GM12892 (cell line): Measurements from ENCODE around the gene PHAF1.

ENCODE experiments used
- POLR2A ChIP-seq: IDR thresholded peaks from 2 replicates; pipeline ENCODE4 v1.6.1; 2011; ENCODE audit warnings: low read depth, low read length, control low read depth
- POLR2AphosphoS5 ChIP-seq: IDR thresholded peaks from 2 replicates; pipeline ENCODE4 v1.6.1; 2011; ENCODE audit warnings: low read depth, low read length, control low read depth
- TAF1 ChIP-seq: IDR thresholded peaks from 2 replicates; pipeline ENCODE4 v1.6.1; 2011; ENCODE audit warnings: low read depth, mild to moderate bottlenecking, control low read depth, low read length, borderline replicate concordance

DNA sequence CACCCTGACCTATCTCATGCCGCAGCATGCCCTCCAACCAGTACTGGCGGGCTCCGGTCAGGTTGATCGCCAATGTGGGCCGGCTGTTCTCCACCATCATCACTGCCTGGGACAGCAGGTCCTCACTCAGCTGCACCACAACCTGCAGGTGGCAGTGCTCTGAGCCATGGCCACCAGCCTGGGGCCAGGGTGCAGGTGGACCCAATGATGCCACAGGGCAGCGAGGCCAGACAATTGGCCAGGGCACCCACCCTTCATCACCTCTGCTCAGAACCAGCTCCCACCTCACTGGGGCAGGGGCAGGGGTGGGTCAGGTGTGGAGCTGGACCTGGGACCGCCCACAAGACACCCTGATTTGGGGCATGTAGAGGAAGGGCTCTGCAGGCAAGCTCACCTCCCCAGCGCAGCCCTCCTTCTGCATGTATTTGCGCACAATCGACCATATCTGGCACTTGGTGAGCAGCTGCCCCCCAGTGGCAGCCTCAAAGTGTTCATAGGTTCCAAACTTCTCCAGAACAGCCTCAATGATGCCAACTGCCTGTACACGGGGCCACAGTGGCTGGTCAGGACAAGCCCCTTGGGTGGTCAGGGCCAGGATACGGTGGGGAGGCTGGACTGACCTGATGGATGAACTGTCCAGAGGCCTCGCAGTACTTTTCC is 69.8 kb downstream of the PHAF1 start:
- TF ChIP-seq POLR2AphosphoS5: no peak
- TF ChIP-seq POLR2A: no peak
- TF ChIP-seq TAF1: no peak
